HTERT RPE-1 (cell line): ENCODE measurements around the gene CNTROB.

ENCODE experiments used
- in situ Hi-C: fragments of 300-500 bp; cut with MboI; formaldehyde crosslinking; loops from 4 replicates; pipeline ENCODE4 v1.14.3; 2020; ENCODE audit warnings: low sequenced_read_pairs

The CNTROB gene

GRCh38 chr17:7931709-7932482, at the start of gene CNTROB, which contains the start of gene TRAPPC1:
CNTROB (plus strand) TSS chr17:7932206; CDS start chr17:7933080, 874 bp downstream.
TRAPPC1 (minus strand) TSS chr17:7931946; CDS start chr17:7931829, 117 bp downstream.
- in situ Hi-C loops = no loop called here

GRCh38 chr17:7882629-7883028, 49.4 kb upstream of the CNTROB start:
- in situ Hi-C loops = no loop called here

GRCh38 chr17:7883781-7884386, 48.1 kb upstream of the CNTROB start:
- in situ Hi-C loops = no loop called here

- in situ Hi-C loops = no loop called here
These were observed 47.2 kb upstream of the CNTROB start for GRCh38 chr17:7884581-7885366.

GRCh38 chr17:7885367-7886226, 46.4 kb upstream of the CNTROB start:
- in situ Hi-C loops = no loop called here

GRCh38 chr17:7886227-7887037, 45.6 kb upstream of the CNTROB start:
- in situ Hi-C loops = no loop called here

- in situ Hi-C loops = no loop called here
These were observed 44.9 kb upstream of the CNTROB start for GRCh38 chr17:7887038-7887481.

GRCh38 chr17:7887482-7888183, 44.4 kb upstream of the CNTROB start:
- in situ Hi-C loops = no loop called here

- in situ Hi-C loops = no loop called here
These were observed 43.7 kb upstream of the CNTROB start, which contains the start of gene CHD3 for GRCh38 chr17:7888184-7888920. CHD3 (plus strand) TSS chr17:7888789; CDS start chr17:7889001, 212 bp downstream.

- in situ Hi-C loops = no loop called here
These were observed 42.6 kb upstream of the CNTROB start for GRCh38 chr17:7889166-7889955.

GRCh38 chr17:7893187-7893880, 38.7 kb upstream of the CNTROB start:
- in situ Hi-C loops = no loop called here

- in situ Hi-C loops = no loop called here
These were observed 37.8 kb upstream of the CNTROB start for GRCh38 chr17:7894226-7894625.

- in situ Hi-C loops = no loop called here
These were observed 37.1 kb upstream of the CNTROB start for GRCh38 chr17:7894866-7895265.

- in situ Hi-C loops = no loop called here
These were observed 34.9 kb upstream of the CNTROB start for GRCh38 chr17:7897090-7897489.

- in situ Hi-C loops = no loop called here
These were observed 34.2 kb upstream of the CNTROB start for GRCh38 chr17:7897773-7898172.

- in situ Hi-C loops = no loop called here
These were observed 28.6 kb upstream of the CNTROB start for GRCh38 chr17:7903154-7904103.
